Fibroblast of lung (primary cell): ENCODE data around the gene RXRA.

Source experiments
- CTCF ChIP-seq, 2 donors: IDR thresholded peaks in 1 of 2; conservative IDR thresholded peaks in 1 of 2; 1 replicate in 1 of 2; 2 replicates in 1 of 2; pipeline ENCODE4 v1.5.1; 2011 to 2012; ENCODE audit warnings: low read length in 2 of 2, control low read depth in 1 of 2, inconsistent platforms in 1 of 2, low read depth in 1 of 2, mild to moderate bottlenecking in 1 of 2
- EZH2 ChIP-seq: IDR thresholded peaks from 2 replicates; pipeline ENCODE4 v1.5.1; 2012; ENCODE audit warnings: low read length, control low read depth, mild to moderate bottlenecking; ENCODE audit errors: missing control alignments

GRCh38 chr9:134333874-134334581 lies 7.8 kb downstream of the RXRA start:
- no peak for TF ChIP-seq CTCF (conservative IDR thresholded peaks at IDR 0.05 in 1 of 2, IDR thresholded peaks at IDR 0.05 in 1 of 2; ENCODE audit: low read depth in 1 of 2, low read length in 2 of 2)
- no peak for TF ChIP-seq EZH2
